Measurements from ENCODE around the gene ZNF75A. TPM values are rescaled to one million over a fixed set of nuclear protein-coding genes. Genes with fewer than 3 reads are reported as not detected.

ZNF75A gene
- total RNA-seq, 1 donor from 2014 or later = 19.5 TPM

DNA sequence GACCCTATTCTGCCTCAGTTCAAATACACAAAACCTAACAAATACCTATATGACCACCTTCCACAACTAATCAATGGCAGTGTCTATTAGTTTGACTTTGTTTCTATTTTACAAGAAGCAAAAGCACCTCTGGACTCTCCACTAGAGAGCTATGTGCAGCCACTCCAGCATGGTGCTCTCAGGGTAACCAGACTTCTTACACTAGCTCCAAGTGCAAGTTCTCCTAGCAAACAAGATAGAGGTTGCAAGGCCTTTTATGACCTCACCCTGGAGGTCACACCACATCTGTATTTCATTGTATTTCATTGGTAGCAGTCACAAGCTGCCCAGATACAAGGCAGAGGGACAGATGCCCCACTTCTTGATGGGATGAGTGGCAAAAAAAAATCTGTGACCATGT is 30.4 kb upstream of the ZNF75A start:
- H3K4me3 ChIP-seq (ENCODE audit: low read depth, low read length) = no peak overlapping the region
- no peak for DNase-seq (ENCODE audit: low read depth)
- H3K27me3 ChIP-seq (ENCODE audit: control insufficient read depth, insufficient read depth, low read length) = no peaks in the 10 kb centered on the region
- H3K36me3 ChIP-seq (ENCODE audit: control insufficient read depth, insufficient read depth, low read length) = no peaks in the 10 kb centered on the region
- TF ChIP-seq, protein P1, sequence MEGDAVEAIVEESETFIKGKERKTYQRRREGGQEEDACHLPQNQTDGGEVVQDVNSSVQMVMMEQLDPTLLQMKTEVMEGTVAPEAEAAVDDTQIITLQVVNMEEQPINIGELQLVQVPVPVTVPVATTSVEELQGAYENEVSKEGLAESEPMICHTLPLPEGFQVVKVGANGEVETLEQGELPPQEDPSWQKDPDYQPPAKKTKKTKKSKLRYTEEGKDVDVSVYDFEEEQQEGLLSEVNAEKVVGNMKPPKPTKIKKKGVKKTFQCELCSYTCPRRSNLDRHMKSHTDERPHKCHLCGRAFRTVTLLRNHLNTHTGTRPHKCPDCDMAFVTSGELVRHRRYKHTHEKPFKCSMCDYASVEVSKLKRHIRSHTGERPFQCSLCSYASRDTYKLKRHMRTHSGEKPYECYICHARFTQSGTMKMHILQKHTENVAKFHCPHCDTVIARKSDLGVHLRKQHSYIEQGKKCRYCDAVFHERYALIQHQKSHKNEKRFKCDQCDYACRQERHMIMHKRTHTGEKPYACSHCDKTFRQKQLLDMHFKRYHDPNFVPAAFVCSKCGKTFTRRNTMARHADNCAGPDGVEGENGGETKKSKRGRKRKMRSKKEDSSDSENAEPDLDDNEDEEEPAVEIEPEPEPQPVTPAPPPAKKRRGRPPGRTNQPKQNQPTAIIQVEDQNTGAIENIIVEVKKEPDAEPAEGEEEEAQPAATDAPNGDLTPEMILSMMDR (IDR thresholded peaks at IDR 0.05; ENCODE audit: insufficient read depth, low read length, poor library complexity, severe bottlenecking) = no peak

DNA sequence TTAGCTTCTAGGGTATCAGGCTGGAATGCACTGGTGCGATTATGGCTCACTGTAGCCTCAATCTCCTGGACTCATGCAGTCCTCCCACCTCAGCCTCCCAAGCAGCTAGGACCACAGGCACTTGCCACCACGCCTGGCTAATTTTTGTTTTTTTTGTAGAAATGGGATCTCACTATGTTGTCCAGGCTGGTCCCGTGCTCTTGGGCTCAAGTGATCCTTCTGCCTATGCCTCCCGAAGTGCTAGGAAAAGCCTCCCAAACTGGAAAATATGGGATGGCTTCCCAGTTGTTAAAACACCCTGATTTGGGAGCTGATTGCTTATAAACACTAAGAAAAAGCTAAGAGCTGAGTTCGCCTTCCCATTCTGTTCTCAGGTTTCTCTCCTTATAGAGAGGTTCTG is 28.6 kb upstream of the ZNF75A start:
- TF ChIP-seq, protein P1 (IDR thresholded peaks at IDR 0.05; ENCODE audit: insufficient read depth, low read length, poor library complexity, severe bottlenecking) = no peak
- no peak overlapping the region for H3K4me3 ChIP-seq (ENCODE audit: low read depth, low read length)
- no peaks in the 10 kb centered on the region for H3K27me3 ChIP-seq (ENCODE audit: control insufficient read depth, insufficient read depth, low read length)
- H3K36me3 ChIP-seq (ENCODE audit: control insufficient read depth, insufficient read depth, low read length) = no peaks in the 10 kb centered on the region
- no peak for DNase-seq (ENCODE audit: low read depth)

DNA sequence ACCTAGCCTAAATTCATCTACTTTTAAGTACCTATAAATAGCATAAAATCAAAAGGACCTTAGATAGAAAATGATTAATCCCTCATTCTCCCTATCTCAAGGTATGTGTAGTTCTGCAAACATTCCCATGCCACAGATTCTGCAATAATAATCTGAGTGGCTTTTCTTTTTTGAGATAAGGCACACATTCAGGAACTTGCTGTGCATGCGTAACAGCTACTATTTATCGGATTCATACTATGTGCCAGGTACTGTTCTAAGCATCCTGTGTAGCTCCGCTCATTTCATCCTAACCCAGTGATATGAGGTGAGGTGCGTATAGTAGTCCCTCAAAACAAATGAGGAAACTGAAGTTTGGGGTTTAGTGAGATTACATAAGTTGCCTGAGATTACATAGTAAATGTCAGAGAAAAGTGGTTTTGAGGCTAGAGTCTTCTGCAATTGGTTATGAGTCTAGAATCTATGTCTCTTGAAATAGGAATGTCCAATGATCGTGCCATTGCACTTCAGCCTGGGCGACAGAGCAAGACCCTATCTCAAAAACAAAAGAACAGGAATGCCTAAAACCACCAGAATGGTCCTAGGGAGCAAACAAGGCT is 24.0 kb upstream of the ZNF75A start:
- DNase-seq (ENCODE audit: low read depth) = no peak
- Histone ChIP-seq H3K27me3 (ENCODE audit: control insufficient read depth, insufficient read depth, low read length) (no peaks in the 10 kb centered on the region), H3K4me3 (ENCODE audit: low read depth, low read length) (no peak overlapping the region), H3K36me3 (ENCODE audit: control insufficient read depth, insufficient read depth, low read length) (peaks cover 1% of the 10 kb centered on the region)
- TF ChIP-seq, protein P1 (IDR thresholded peaks at IDR 0.05; ENCODE audit: insufficient read depth, low read length, poor library complexity, severe bottlenecking) = no peak

DNA sequence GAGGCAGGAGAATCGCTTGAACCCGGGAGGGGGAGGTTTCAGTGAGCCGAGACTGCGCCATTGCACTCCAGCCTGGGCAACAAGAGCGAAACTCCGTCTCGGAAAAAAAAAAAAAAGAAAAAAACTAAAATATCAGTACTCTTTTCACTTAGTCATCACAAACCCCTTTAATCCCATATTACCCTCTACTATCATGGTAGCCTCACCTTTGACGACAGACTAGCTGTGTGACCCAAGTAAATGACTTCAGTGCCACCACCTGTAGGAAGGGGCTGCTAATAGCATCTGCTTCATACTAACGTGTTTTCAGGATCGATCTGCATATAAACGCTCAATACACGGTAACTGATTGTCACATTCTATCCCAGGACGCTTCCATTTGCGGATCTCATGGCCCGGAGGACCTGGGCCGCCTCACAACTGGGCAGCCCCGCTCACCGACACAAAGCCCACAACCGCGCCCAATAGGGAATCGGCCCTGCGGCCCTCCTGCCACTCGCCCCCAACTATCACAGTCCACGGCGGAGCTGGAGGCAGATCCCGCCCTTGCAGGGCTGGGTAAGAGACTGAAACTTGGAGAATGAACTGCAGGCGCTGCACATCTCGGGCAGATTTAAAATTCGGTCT is 23.1 kb upstream of the ZNF75A start:
- H3K36me3 ChIP-seq (ENCODE audit: control insufficient read depth, insufficient read depth, low read length) = peaks cover 1% of the 10 kb centered on the region
- peak overlapping the region; percentile 91 for H3K4me3 ChIP-seq (ENCODE audit: low read depth, low read length)
- no peaks in the 10 kb centered on the region for H3K27me3 ChIP-seq (ENCODE audit: control insufficient read depth, insufficient read depth, low read length)
- no peak for DNase-seq (ENCODE audit: low read depth)
- TF ChIP-seq, protein P1 (IDR thresholded peaks at IDR 0.05; ENCODE audit: insufficient read depth, low read length, poor library complexity, severe bottlenecking) = no peak

DNA sequence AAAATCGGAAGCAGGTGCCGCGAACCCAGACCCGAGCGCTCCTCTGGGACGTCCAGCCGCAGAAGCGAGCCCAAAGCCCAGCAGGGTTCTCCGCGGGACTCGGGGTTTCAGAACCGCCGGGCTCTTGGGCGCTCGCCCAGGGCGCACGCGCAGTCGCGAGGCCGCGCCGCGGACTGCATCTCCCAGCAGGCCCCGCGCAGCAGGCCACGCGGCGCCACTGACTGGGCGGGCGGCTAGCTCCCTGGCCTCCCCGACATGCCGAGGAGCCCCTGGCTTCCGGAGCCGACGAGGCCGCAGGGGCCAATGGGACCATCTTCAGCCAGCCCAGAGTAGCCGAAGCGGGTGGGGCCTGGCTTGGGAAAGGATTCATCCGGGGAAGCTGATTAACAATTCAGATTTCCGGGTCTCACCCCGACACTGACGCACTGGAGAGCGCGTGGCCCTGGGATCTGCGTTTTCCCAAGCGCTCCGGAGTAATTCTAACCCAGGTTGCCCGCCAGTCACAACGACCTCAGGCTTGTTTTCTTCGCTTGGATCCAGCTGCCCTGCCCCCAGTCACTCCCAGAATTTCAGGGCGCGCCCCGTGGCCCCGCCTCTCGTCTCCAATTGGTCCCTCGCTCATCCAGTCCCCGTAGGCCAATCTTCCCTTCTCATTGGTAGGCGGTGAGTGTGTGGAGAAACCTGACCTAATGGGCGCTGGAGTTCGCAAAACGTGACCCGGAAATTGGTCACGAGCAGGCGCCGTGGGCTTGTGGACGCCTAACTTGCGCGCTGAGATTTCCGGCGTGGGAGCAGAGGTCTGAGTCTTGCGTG is 22.4 kb upstream of the ZNF75A start, which contains the start of gene ZNF263:
Gene ZNF263 (plus strand): TSS at position 762 of the 813 bp plus-strand sequence. CDS start 328 bp downstream, outside the sequence.
- TF ChIP-seq, protein P1 (IDR thresholded peaks at IDR 0.05; ENCODE audit: insufficient read depth, low read length, poor library complexity, severe bottlenecking) = no peak
- no peaks in the 10 kb centered on the region for H3K27me3 ChIP-seq (ENCODE audit: control insufficient read depth, insufficient read depth, low read length)
- peaks cover 1% of the 10 kb centered on the region for H3K36me3 ChIP-seq (ENCODE audit: control insufficient read depth, insufficient read depth, low read length)
- peak; percentile 90 for DNase-seq (ENCODE audit: low read depth)
- H3K4me3 ChIP-seq (ENCODE audit: low read depth, low read length) = peak within 1 kb of the TSS; percentile 91
